ENCODE results near the gene DTNB.
"Not testable (repeated sequence)": the region's sequence is repeated elsewhere in the genome, so short reads cannot be mapped to it uniquely, and the experiment has no call there.

The DTNB gene

DNA sequence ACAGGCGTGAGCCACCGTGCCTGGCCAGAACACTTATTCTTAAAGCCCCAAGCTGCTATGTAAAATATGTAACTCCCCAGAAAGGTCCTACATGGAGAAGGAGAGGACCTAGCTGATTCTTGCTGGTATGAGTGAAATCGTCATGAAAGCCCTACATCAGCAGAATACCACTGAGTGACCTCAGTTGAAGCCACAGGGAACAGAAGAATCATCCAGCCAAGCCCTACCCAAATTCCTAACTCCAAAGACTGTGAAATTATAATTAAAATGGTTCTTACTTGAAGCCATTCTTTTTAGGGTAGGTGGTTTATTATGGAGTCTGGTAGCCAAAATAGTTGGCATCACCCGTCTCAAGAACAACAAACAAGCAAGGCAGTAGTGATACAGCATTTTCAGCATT lies 4.5 kb upstream of the DTNB start:
- DNase-seq = no peak

DNA sequence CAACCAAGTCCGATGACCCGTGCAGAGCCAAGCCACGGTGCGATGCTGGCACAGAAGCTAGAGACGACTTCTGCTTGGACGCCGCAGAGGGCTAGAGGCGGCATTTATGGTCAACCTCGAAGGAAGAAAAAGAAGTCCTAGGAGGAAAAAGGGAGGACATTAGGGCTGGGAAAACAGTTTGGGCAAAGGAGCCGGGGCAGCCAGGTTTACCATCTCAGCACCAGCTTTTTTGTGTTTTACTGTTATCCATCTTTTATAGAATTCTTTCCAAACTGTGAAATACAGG lies 643 bp upstream of the DTNB start:
- DNase-seq = no peak

DNA sequence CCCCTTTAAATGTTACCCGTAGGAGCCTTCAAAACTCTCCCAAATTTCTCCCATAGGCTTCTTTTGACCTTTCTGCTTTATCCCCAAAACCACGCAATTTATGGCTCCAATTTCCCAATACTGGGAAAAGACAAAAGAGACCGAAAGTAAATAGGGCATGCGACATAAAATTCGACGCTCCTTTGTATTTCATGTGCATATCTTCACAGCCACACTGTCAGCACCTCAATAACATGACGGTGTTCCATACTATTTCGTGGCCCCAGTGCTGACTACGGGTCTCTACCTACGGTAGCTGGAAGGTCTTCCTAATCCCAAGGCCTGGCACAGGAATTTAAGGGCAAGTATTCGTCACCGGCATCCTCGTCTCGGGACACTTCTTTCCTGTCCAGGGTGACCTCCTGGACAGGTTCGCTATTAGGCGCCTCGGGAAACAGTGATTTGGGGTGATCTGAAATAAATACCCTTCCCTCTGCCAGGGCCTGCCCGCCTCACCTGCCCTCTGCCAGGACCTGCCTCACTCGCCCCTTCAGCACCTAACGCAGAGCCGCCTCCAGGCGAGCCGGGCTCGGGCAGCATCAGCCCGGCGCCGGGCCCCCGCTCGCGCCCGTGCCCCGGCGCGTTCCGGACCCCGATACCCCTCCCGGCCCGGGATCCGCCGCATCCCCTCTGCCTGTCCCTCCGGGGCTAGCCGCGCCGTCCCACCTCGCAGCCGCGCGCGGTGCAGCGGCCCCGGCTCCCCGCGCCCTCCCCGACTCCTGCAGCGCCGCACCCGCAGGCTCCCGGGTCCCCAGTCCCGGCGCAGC lies 680 bp downstream of the DTNB start:
- no peak for DNase-seq

DNA sequence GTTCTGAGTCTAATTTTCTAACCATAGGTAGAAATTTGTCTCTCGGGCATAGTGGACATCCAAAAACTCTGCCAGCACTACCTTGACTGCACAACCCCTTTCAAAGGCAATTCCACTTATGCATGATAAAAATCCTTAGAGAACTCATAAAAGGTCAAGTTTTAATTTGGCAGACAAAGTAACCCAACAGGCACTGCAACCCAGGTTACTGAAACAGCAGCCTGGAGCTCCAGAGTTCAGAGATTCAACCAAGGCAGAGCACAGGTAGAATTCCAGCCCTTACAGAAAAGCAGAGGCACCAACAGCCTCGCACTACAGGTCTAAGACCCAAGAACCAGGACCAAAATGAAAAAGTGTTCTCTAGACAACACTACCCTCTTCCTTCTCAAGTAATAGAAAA lies 1.8 kb downstream of the DTNB start:
- no peak for DNase-seq

DNA sequence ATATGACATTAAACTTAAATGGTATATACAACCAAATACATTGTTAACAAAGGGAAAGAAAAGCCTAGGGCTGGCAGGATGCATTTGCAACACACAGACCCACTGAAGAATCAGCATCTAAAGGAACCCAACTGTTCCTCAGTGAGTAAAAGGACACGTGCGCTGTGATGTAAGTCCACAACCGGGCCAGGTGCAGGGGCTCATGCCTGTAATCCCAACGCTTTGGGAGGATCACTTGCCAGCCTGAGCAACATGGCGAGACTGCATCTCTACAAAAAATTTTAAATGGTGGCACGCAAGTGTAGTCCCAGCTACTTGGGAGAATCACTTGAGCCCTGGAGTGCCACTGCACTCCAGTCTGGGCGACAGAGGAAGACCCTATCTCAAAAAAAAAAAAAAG lies 3.9 kb downstream of the DTNB start:
- no peak for DNase-seq

DNA sequence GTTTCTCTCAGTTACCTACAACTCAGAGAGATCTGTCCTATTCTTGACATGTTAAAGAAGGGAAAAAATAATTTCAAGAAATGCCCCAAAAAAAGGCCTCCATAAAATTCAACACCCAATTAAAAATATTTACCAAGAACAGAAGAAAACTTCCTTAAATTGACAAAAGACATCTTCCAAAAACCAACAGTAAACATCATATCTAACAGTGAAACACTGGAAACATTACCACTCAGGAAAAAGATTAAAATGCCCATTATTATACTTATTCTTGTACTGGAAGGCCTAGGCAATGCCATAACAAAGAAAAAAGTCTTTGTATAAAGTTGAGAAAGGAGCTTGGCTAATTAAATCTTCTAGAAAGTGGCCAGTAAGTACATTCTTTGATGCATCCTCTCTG lies 7.2 kb downstream of the DTNB start:
- no peak for DNase-seq

DNA sequence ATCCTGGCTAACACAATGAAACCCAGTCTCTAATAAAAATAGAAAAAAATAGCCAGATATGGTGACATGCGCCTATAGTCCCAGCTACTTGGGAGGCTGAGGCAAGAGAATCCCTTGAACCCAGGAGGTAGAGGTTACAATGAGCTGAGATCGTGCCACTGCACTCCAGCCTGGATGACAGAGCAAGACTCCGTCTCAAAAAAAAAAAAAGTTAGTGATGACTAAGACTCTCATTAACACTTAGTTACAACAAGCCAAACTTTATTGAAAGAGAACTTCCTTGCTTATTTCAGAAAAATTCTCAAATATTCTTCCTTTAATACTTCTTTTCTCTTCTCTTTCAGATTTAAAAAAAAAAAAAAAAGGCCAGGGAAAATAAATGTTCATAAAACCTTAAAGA lies 7.9 kb downstream of the DTNB start:
- DNase-seq = not testable (repeated sequence)

DNA sequence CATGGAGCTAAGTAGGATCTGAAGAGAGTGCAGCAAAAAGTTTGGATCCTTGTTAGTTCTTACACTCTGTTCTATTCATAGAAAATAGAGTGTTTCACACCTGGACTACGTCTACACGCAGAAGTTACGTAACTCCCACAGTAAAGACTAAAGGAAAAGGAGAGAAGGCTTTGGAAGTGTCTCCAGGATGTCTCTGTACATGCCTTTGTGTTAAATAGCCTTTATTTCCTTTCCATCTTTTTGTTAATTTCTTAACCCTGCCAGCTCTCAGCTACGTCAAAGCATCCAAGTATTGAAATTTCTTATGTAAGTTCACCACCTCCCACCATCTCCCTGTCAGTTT lies 8.4 kb downstream of the DTNB start:
- no peak for DNase-seq

DNA sequence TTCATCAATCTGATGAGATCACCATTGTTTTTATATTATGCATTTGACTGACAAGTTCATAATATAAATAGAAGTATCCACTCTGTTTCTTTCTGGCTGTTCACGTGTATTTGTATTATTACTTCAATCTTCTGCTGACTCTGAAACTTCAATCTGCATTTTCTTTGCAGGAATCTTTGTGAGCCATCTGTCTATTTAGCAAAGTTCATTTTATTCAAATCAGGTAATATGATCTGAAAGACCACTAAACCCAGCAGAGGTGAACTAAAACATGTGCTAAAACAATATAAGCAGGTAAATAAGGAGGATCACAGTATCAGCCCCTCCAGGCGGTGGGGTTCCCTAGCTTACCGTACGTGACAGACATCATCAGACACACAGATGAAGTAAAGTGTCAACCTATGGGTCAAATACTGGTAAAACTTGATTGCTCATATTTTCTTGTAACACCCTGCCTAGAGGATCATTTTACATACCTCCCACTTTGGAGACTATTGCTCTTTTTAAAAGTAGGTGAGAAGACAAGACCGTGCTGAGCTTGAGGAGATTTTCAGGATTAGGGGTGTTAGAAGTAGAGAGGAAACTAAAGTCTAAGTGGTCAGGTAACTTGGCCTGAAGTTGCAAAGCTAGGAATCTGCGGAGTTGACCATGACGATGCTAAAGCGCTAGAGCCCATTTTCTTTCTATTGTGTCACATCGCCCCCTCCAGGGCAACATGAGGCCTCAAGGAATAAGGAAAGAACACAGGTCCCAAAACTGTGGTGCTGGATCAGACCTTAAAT lies 9.0 kb downstream of the DTNB start:
- no peak for DNase-seq

DNA sequence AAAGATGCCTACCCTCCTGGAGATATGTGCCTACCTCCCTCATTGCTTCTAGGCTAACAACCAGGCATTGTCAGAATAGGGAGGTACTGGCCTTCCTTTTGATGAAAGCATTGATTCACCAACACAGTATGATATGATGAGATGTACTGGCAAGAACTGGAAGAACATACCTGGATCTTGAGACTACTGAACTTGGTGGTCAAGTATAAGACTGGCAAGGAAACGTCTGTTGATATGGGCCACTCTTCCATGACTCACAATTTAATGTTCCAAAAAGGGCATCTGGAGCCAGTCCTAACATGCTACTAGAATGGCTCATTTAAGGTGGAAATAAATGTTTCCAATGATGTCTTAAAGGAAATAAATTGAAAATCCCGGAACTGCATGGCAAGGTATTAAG lies 18.1 kb downstream of the DTNB start:
- no peak for DNase-seq

DNA sequence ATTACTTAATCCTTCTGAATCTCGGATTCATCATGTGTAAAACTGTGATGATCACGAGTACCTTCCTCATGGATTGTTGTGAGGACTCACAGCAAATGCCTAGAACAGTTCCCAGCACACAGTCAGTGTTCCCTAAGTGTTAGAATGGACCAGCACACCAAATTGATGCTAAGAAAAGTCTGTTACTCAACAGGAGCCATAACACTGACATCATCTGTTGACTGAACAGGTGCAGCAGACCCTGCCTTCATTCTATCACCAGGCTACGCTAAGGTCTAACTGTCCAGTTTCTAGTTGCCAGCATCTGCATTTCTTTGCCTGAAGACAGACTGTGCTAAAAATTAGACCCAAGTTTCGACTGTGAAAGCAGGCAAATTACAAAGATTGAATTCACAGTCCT lies 18.6 kb downstream of the DTNB start:
- DNase-seq = no peak

DNA sequence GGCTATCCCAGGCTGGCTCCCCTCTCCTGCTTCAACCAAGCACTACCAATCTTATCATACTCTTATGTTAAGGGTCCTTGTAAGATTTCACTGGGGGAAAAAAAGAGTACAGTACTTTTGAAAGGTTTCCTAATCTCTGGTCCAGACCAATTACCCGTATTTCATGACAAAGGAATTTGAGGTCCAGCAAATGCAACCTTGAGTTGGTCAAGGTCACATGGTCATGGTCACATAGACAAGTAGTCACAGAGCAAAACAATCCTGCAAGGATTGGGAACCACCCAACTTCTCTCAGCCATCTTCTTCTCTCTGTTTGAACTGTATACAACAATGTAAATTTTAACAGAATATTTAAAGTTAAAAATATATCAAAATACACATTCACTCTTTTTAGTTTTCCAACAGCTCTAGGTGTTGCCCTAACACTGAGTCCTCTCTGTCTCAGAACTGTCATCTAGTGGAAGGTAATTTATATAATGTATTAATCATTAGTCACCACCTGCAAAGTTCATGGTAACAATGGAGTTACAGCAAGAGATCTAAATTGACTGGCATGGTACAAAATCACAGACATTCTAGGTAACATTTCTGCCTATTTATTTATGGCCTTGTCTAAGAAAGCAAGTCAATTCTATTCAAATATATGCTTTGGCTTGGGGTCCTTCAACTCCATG lies 21.5 kb downstream of the DTNB start:
- no peak for DNase-seq

DNA sequence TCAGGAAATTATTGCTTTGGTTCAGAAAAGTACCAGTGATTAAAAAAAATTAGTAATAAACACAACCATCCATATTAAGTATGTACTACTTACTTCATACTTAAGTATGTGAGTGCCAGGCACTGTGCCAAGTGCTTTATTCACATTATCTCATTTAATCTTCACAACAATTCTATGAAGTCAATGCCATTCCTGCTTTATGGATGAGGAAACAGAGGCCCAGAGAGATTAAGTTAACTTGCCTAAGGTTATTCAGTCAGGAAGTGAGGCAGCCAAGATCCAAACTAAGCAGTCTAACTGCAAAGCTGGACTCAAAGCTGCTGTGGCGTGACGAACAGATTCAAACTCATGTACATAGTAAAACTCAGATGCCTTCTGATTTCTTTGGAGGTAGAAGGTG lies 22.3 kb downstream of the DTNB start:
- no peak for DNase-seq

DNA sequence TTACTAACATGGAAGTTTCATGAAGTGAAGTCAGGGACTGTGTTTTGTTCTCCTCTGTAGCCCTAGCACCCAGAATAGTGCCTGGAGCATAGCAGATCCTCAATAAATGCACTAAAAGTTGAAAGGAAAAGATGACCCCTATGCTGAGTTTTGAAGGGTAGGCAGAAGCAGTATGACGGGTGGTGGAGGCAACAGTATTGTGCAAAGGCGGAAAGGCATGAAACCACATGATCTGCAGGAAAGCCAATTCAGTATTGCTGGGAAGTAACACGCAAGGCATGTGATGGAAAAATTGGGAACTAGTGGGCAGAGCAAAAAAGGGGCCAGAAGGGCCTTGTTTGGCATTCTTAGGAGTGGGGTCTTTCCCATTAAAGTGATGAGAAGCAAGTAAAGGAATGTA lies 23.1 kb downstream of the DTNB start:
- no peak for DNase-seq

DNA sequence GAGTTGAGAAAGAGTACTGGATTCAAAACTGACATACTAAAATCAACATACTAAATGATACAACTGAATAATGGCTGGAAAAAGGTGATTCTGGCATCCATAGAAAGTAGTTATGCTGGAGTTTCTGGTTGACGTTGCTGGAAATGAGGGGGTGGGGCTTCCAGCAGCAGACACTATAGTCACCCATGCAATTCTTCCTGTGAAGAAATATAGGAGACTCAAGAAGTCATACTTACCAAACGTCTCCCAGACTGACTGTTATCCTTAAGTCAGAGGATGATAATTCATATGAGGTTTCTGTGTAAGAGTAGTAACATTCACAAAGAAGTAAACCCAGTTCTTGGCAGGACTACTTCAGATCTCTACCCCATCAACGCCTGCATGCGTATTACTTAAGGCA lies 23.6 kb downstream of the DTNB start:
- no peak for DNase-seq

DNA sequence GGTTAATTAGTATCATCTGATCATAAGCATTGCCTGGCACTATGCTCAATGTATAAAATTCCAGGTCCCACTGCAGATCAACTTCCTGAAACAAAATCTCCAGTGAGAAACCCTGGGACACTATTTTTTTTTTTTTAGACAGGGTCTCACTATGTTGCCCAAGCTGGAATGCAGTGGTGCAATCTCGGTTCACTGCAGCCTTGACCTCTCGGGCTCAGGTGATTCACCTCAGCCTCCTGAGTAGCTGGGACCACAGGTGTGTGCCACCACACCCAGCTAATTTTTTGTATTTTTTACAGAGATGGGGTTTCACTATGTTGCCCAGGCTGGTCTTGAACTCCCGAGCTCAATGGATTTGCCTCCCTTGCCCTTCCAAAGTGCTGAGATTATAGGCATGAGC lies 31.1 kb downstream of the DTNB start:
- DNase-seq = no peak

DNA sequence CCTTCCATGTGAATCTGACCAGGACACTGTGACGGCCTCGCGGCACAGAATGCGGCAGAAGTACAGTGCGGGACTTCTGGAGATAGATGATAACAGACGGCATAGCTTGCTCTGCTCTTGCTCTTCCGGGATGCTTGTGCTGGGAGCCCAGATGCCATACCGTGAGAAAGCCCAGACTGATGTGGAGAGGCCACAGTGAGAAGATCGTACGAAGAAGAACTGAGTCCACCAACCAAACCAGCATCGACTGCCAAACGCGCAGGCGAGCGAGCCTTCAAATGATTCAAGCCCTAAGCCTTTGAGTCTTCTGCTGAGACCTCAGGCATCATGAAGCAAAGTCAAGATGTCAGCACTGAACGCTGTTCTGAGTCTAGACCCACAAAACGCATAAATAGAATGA lies 33.7 kb downstream of the DTNB start:
- no peak for DNase-seq

DNA sequence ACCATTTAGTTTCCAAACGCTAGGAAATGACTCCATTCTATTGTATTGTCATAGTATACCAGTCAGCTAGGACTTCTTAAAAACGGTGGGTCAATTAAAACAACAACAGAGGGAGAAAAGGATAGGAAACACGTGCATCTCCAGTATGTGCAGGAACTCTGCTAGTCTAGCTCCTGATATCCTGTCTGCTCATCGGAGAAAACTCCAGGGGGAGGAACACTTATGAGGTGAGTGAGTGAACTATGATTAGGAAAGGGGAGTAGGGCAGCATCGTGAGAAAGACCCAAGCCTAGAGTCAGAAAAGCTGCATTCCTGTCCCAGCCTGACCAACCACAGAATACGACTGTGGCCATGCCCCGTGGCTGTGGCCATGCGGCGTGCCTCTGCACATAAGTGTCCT lies 34.2 kb downstream of the DTNB start:
- DNase-seq = no peak

DNA sequence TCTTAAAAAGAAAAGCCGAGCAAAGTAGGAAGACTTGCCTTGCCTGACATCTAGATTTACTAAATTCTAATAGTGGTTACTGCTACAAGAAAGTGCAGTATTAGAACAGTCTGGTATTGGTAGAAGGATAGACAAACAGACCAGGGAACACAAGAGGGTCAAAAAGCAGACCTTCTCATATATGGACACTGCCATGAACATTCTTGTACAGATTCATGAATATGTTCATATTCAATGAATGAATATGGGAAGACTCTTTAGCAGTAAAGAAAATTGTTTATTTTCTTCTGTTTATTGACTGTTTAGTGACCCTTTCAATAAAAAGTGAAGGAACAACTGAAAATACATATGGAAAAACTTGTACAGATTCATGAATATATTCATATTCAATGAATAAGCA lies 37.6 kb downstream of the DTNB start:
- no peak for DNase-seq

DNA sequence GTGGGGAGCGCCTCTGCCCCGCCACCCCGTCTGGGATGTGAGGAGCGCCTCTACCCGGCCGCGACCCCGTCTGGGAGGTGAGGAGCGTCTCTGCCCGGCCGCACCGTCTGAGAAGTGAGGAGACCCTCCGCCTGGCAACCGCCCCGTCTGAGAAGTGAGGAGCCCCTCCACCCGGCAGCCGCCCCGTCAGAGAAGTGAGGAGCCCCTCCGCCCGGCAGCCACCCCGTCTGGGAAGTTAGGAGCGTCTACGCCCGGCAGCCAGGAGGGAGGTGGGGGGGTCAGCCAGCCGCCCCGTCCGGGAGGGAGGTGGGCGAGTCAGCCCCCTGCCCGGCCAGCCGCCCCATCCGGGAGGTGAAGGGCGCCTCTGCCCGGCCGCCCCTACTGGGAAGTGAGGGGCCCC lies 39.6 kb downstream of the DTNB start:
- DNase-seq = not testable (repeated sequence)

DNA sequence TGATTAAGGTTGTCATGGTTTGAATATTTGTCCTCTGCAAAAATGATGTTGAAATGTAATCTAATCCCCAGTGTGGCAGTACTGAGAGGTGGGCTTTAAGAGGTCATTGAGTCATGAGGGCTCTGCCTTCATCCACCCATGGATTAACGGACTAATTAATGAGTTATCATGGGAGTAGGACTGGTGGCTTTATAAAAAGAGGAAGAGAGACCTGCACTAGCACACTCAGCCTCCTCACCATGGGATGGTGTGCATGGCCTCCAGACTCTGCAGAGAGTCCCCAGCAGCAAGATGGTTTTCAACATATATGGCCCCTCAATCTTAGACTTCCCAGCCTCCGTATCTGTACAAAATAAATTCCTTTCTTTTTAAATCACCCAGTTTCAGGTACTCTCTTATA lies 41.0 kb downstream of the DTNB start:
- DNase-seq = no peak

DNA sequence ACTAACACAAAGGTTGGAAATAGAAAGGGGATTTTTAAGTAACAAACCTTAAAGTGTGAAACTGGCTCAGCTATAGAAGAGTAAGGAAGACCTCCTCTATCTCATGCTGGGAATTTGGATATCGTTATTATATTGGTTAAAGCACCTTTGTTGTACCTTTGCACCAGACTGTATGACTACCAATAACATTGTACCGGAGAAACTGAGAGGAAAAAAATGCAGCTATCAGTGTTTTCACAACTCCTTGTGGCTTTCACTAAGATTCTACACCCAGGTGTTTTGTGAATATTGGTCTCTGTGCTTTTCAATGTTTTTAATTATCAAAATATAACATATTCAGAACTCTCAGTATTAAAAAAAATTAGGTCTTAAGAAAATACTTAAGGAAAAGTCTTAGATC lies 48.7 kb downstream of the DTNB start:
- no peak for DNase-seq

DNA sequence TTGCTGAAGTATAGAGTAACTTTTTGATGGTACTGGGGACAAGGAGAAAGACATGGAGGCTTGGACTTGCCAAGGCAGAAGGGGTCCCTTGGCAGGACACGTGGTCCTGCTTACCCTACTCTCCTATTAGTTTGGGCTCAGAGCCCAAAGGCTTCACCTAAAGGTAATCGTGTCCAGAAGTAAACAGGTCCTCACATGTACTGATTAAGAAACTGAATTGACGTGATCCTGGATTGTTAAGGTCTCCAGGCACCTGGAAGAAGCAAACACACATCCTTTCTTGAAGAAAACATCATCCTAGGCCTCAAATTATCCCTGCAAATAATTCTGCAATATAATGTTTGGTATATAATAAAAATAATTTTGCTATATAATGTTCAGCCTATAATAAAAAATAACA lies 50.0 kb downstream of the DTNB start:
- DNase-seq = no peak

DNA sequence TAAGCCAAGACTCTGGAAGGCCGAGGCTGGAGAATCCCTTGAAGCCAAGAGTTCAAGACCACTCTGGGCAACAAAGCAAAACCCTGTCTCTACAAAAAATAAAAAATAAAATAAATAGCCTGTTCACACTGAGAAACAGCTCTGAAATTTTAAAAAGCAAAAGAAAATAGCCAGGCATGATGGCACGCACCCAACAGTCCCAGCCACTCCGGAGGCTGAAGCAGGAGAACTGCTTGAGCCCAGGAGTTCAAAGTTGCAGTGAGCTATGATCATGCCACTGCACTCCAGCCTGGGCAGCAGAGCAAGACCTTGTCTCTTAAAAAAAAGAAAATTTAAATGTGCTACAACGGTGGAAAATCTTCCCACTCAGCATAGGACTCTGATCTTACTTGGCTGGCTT lies 52.7 kb downstream of the DTNB start:
- DNase-seq = no peak

DNA sequence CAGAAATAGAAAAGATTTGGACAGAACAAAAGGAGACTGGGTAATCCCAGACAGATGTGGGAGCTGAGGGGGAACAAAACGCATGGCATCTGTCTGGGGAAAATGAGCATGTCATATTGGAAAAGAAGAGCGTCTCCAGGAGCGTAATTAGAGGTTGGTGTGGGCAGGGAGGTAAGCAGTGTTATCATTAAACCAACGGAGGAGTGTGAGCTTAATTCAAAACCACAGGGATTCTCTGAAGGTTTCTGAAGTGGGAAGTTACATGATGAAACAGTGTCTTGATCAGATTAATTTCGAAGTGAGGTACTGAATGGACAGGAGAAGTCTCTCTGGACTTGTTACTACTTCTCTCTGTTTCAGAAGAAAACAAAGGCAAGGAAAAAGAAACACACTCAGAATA lies 53.3 kb downstream of the DTNB start:
- no peak for DNase-seq
